ENCODE measurements around the gene ZNF280A.

DNA sequence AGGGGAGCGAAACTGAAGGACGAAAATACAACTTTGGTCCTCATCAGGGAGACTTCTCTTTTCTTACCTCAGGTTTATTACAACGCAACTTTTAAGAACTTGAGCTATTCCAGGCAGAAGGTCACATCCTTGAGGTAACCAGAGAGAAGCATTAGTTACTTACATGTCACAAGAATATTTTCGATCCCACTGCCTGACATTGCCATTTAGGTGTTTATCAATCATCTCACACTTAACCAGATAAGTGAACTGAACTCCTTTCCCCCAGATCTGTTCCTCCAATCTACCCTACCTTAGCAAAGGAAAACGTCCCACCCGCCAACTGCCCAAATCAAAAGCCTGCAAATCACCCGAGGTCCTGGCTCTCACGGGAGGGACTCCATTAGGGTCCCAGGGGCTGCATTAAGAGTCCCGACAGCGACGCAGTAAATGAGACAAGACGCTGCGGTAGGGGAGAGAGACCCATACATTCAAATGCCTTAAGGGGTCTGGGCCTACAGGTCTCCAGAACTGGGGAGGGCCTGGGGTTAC lies 12.3 kb downstream of the ZNF280A start:
- TF ChIP-seq POLR2AphosphoS5 (IDR thresholded peaks at IDR 0.05) (no peak), POLR2A (IDR thresholded peaks at IDR 0.05) (no peak)
- TF ChIP-seq, protein P1, sequence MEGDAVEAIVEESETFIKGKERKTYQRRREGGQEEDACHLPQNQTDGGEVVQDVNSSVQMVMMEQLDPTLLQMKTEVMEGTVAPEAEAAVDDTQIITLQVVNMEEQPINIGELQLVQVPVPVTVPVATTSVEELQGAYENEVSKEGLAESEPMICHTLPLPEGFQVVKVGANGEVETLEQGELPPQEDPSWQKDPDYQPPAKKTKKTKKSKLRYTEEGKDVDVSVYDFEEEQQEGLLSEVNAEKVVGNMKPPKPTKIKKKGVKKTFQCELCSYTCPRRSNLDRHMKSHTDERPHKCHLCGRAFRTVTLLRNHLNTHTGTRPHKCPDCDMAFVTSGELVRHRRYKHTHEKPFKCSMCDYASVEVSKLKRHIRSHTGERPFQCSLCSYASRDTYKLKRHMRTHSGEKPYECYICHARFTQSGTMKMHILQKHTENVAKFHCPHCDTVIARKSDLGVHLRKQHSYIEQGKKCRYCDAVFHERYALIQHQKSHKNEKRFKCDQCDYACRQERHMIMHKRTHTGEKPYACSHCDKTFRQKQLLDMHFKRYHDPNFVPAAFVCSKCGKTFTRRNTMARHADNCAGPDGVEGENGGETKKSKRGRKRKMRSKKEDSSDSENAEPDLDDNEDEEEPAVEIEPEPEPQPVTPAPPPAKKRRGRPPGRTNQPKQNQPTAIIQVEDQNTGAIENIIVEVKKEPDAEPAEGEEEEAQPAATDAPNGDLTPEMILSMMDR (IDR thresholded peaks at IDR 0.05), result no peak

Data from breast epithelium (tissue), 3 donors.